IMR-90 (cell line): ENCODE data around the gene SIGLEC14. TPM values are rescaled to one million over a fixed set of nuclear protein-coding genes. Genes with fewer than 3 reads are reported as not detected.

ENCODE experiments used
- ATAC-seq: fragments of 200-7000 bp; cut with Tn5 transposase; 2 replicates; pipeline ENCODE4 v1.9.1; 2020; ENCODE audit warnings: low read depth, mild to moderate bottlenecking, moderate library complexity
- BruUV-seq: library from RNA; stranded (reverse); fragments of 400-500 nt; replicated peaks from 2 replicates; lab custom pipeline; 2021; lab: Mats Ljungman, UMichigan
- CTCF ChIA-PET: fragments of 300-600 bp; formaldehyde crosslinking; extraction: SDS; loops from one replicate; lab custom pipeline; 2021; ENCODE audit warnings: antibody characterized with exemption; lab: Yijun Ruan, JAX
- POLR2A ChIA-PET: fragments of 300-600 bp; sonication (Branson Sonifier 250); formaldehyde crosslinking; loops from one replicate; lab custom pipeline; 2022; ENCODE audit warnings: antibody characterized with exemption; ENCODE audit not compliant: unreplicated experiment; lab: Charles Lee
- DNase-seq: peaks from one replicate; pipeline ENCODE4 v3.0.0; 2013
- H2AFZ ChIP-seq: replicated peaks from 2 replicates; pipeline ENCODE3; 2013; ENCODE audit warnings: low read length, mild to moderate bottlenecking; ENCODE audit not compliant: poor library complexity
- H2AK5ac ChIP-seq: 2 replicates; pipeline ENCODE4 v1.6.1; 2013; ENCODE audit warnings: low read depth, low read length, inconsistent platforms
- H2AK9ac ChIP-seq: replicated peaks from 2 replicates; pipeline ENCODE3; 2013; ENCODE audit warnings: mild to moderate bottlenecking, low read depth, low read length, moderate library complexity; ENCODE audit not compliant: poor library complexity
- H2BK120ac ChIP-seq: 2 replicates; pipeline ENCODE4 v1.6.1; 2013; ENCODE audit warnings: low read depth, low read length, inconsistent platforms
- H2BK15ac ChIP-seq: 3 replicates; pipeline ENCODE4 v1.6.1; 2013; ENCODE audit warnings: low read depth, low read length, inconsistent platforms
- H2BK20ac ChIP-seq: 2 replicates; pipeline ENCODE4 v1.6.1; 2013; ENCODE audit warnings: low read depth, mild to moderate bottlenecking, inconsistent platforms, low read length, moderate library complexity
- H2BK5ac ChIP-seq: 2 replicates; pipeline ENCODE4 v1.6.1; 2013; ENCODE audit warnings: mild to moderate bottlenecking, low read depth, low read length, inconsistent platforms; ENCODE audit not compliant: poor library complexity, severe bottlenecking
- H3K14ac ChIP-seq: replicated peaks from 2 replicates; pipeline ENCODE4 v1.6.1; 2013; ENCODE audit warnings: low read depth, low read length, inconsistent platforms
- H3K18ac ChIP-seq: 2 replicates; pipeline ENCODE4 v1.6.1; 2013; ENCODE audit warnings: low read depth, low read length, control low read depth
- H3K23ac ChIP-seq: 2 replicates; pipeline ENCODE4 v1.6.1; 2013; ENCODE audit warnings: low read depth, low read length, inconsistent platforms
- H3K27ac ChIP-seq: 2 replicates; pipeline ENCODE4 v1.5.1; 2013; ENCODE audit warnings: mild to moderate bottlenecking, control low read depth, low read length; ENCODE audit not compliant: insufficient read depth
- H3K27me3 ChIP-seq: 2 replicates; pipeline ENCODE4 v1.6.1; 2013; ENCODE audit warnings: low read length; ENCODE audit not compliant: control insufficient read depth, insufficient read depth
- H3K36me3 ChIP-seq: 2 replicates; pipeline ENCODE4 v1.6.1; 2013; ENCODE audit warnings: low read length, mixed read lengths; ENCODE audit not compliant: control insufficient read depth, insufficient read depth
- H3K4ac ChIP-seq: 2 replicates; pipeline ENCODE4 v1.6.1; 2013; ENCODE audit warnings: low read depth, low read length, inconsistent platforms
- H3K4me1 ChIP-seq: 2 replicates; pipeline ENCODE4 v1.6.1; 2013; ENCODE audit warnings: low read length, mixed read lengths; ENCODE audit not compliant: control insufficient read depth, insufficient read depth
- H3K4me2 ChIP-seq: 2 replicates; pipeline ENCODE4 v1.6.1; 2013; ENCODE audit warnings: low read depth, mild to moderate bottlenecking, control low read depth, low read length, moderate library complexity
- H3K4me3 ChIP-seq: 2 replicates; pipeline ENCODE4 v1.5.1; 2013; ENCODE audit warnings: low read depth, mild to moderate bottlenecking, control low read depth, low read length, moderate library complexity; ENCODE audit not compliant: insufficient read depth
- H3K56ac ChIP-seq: 2 replicates; pipeline ENCODE4 v1.6.1; 2013; ENCODE audit warnings: low read length, inconsistent platforms; ENCODE audit not compliant: insufficient read depth; ENCODE audit errors: extremely low read depth
- H3K79me1 ChIP-seq, 2 experiments: 2 replicates each; pipeline ENCODE4 v1.6.1; 2013; ENCODE audit warnings: low read length in 2 of 2, inconsistent platforms in 1 of 2, low read depth in 1 of 2
- H3K9ac ChIP-seq: 2 replicates; pipeline ENCODE4 v1.6.1; 2013; ENCODE audit warnings: low read depth, low read length, control low read depth
- H3K9me1 ChIP-seq: 2 replicates; pipeline ENCODE4 v1.6.1; 2013; ENCODE audit warnings: low read length, inconsistent platforms; ENCODE audit not compliant: insufficient read depth
- H3K9me3 ChIP-seq: 2 replicates; pipeline ENCODE4 v1.6.1; 2013; ENCODE audit warnings: low read length; ENCODE audit not compliant: control insufficient read depth, insufficient read depth
- H4K20me1 ChIP-seq: 2 replicates; pipeline ENCODE4 v1.6.1; 2013; ENCODE audit warnings: low read length, inconsistent platforms; ENCODE audit not compliant: insufficient read depth
- H4K5ac ChIP-seq: 2 replicates; pipeline ENCODE4 v1.6.1; 2013; ENCODE audit warnings: mild to moderate bottlenecking, low read depth, low read length, control low read depth
- H4K8ac ChIP-seq, 2 experiments: 2 replicates each; pipeline ENCODE4 v1.6.1; 2013; ENCODE audit warnings: low read depth in 2 of 2, low read length in 2 of 2, control low read depth in 1 of 2, inconsistent platforms in 1 of 2
- H4K91ac ChIP-seq: 2 replicates; pipeline ENCODE4 v1.6.1; 2013; ENCODE audit warnings: low read depth, low read length, inconsistent platforms; ENCODE audit not compliant: insufficient read depth
- BHLHE40 ChIP-seq: fragments of 150-350 bp; IDR thresholded peaks from 2 replicates; pipeline ENCODE4 v1.6.1; 2016; ENCODE audit warnings: mild to moderate bottlenecking, low read depth, low read length
- CEBPB ChIP-seq: IDR thresholded peaks from 2 replicates; pipeline ENCODE4 v1.6.1; 2012; ENCODE audit warnings: low read depth, low read length, improper control_type of control experiment
- CHD1 ChIP-seq: IDR thresholded peaks from 2 replicates; pipeline ENCODE4 v1.6.1; 2012; ENCODE audit warnings: low read depth, low read length, improper control_type of control experiment
- CTCF ChIP-seq: conservative IDR thresholded peaks from 2 replicates; pipeline ENCODE4 v1.5.1; 2012; ENCODE audit warnings: mild to moderate bottlenecking, low read depth, low read length, improper control_type of control experiment
- ELK1 ChIP-seq: fragments of 150-350 bp; IDR thresholded peaks from 2 replicates; pipeline ENCODE4 v1.6.1; 2016; ENCODE audit warnings: low read depth, mild to moderate bottlenecking, low read length, moderate library complexity, borderline replicate concordance
- FOS ChIP-seq: fragments of 150-350 bp; IDR thresholded peaks from 2 replicates; pipeline ENCODE4 v1.6.1; 2016; ENCODE audit warnings: low read depth, low read length
- MAFK ChIP-seq: IDR thresholded peaks from 2 replicates; pipeline ENCODE4 v1.6.1; 2012; ENCODE audit warnings: low read depth, low read length, improper control_type of control experiment
- MAZ ChIP-seq: IDR thresholded peaks from 2 replicates; pipeline ENCODE4 v1.6.1; 2012; ENCODE audit warnings: low read depth, mild to moderate bottlenecking, low read length, improper control_type of control experiment, moderate library complexity, borderline replicate concordance
- MXI1 ChIP-seq: IDR thresholded peaks from 2 replicates; pipeline ENCODE4 v1.6.1; 2012; ENCODE audit warnings: low read depth, mild to moderate bottlenecking, low read length, moderate library complexity, borderline replicate concordance
- NFE2L2 ChIP-seq: fragments of 150-350 bp; IDR thresholded peaks from 2 replicates; pipeline ENCODE4 v1.6.1; 2016; ENCODE audit warnings: low read depth, mild to moderate bottlenecking, low read length
- POLR2A ChIP-seq: IDR thresholded peaks from 2 replicates; pipeline ENCODE4 v1.6.1; 2012; ENCODE audit warnings: mild to moderate bottlenecking, low read depth, low read length
- RAD21 ChIP-seq: IDR thresholded peaks from 2 replicates; pipeline ENCODE4 v1.6.1; 2012; ENCODE audit warnings: low read length, improper control_type of control experiment
- RCOR1 ChIP-seq: IDR thresholded peaks from 2 replicates; pipeline ENCODE4 v1.6.1; 2012; ENCODE audit warnings: mild to moderate bottlenecking, low read length, improper control_type of control experiment; ENCODE audit not compliant: insufficient replicate concordance
- RFX5 ChIP-seq: IDR thresholded peaks from 2 replicates; pipeline ENCODE4 v1.8.0; 2012; ENCODE audit warnings: low read depth, mild to moderate bottlenecking, low read length, moderate library complexity
- SMC3 ChIP-seq: fragments of 150-350 bp; IDR thresholded peaks from 2 replicates; pipeline ENCODE4 v1.6.1; 2016; ENCODE audit warnings: low read depth, mild to moderate bottlenecking, antibody characterized with exemption, low read length, moderate library complexity
- USF2 ChIP-seq: fragments of 150-350 bp; IDR thresholded peaks from 2 replicates; pipeline ENCODE4 v1.6.1; 2017; ENCODE audit warnings: mild to moderate bottlenecking, antibody characterized with exemption, low read length, low read depth
- WGBS, 2 experiments: methylation state at CpG; one replicate each; pipeline versions ENCODE4 v1.1.5 to v1.1.7; 2013; ENCODE audit warnings: missing lambda C conversion rate in 2 of 2; ENCODE audit not compliant: insufficient read length in 1 of 2; ENCODE audit errors: extremely low coverage in 2 of 2; 5-methylcytosine and 5-hydroxymethylcytosine counted together
- dilution Hi-C: fragments of 300-500 bp; cut with HindIII; formaldehyde crosslinking; loops from one replicate; pipeline ENCODE4 v1.14.3; 2018; ENCODE audit warnings: low sequenced_read_pairs; ENCODE audit not compliant: unreplicated experiment
- in situ Hi-C: fragments of 300-500 bp; cut with MboI; formaldehyde crosslinking; loops from 3 replicates; pipeline ENCODE4 v1.14.3; 2019; ENCODE audit warnings: low sequenced_read_pairs, inconsistent platforms, mixed read lengths
- intact Hi-C: fragments of 100-400 bp; cut with micrococcal nuclease; formaldehyde crosslinking; loops from 2 replicates; pipeline ENCODE4 v1.10.0; 2022
- polyA plus RNA-seq, 3 experiments: library from polyadenylated mRNA; depleted of rRNA; stranded (reverse); fragments of >200 nt; gene quantifications; 2 replicates each; pipeline ENCODE4 v1.2.3, GENCODE V29; 2012; ENCODE audit warnings: low replicate concordance in 1 of 3
- total RNA-seq: library from RNA; depleted of rRNA; stranded (reverse); fragments of >200 nt; gene quantifications from 2 replicates; pipeline ENCODE4 v1.2.3, GENCODE V29; 2012

SIGLEC14 gene
- total and polyA plus RNA-seq, 2 of the 4 experiments (the other 2 are of a cell fraction): not detected

- in situ Hi-C loops (loop anchor here (10.0 kb wide), 1 partner anchor 114 kb away; no protein-coding TSS in a partner anchor), intact Hi-C loops (loop anchor here (1.0 kb wide), 1 partner anchor 188 kb away; no protein-coding TSS in a partner anchor), dilution Hi-C loops (no loop called here)
- H3K23ac ChIP-seq: no peak overlapping the region
- H2BK120ac ChIP-seq: no peak overlapping the region
- H2AFZ ChIP-seq: no peak overlapping the region
- H3K4me3 ChIP-seq: no peak overlapping the region
- H4K20me1 ChIP-seq: no peaks in the 10 kb centered on the region
- no peak for TF ChIP-seq MXI1
- TF ChIP-seq CHD1: no peak
- TF ChIP-seq RFX5: no peak
- no peak for TF ChIP-seq USF2
- TF ChIP-seq MAZ: no peak
- no peak for TF ChIP-seq POLR2A
- no peak for TF ChIP-seq BHLHE40
- TF ChIP-seq CTCF: peak; percentile 61
- TF ChIP-seq ELK1: no peak
- no peak for TF ChIP-seq NFE2L2
- no peak for TF ChIP-seq FOS
- peak; percentile 45; the same call in 1 of the 2 replicates for TF ChIP-seq SMC3
- TF ChIP-seq CEBPB: no peak
- no peak for TF ChIP-seq RCOR1
- TF ChIP-seq RAD21: peak; percentile 67
- TF ChIP-seq MAFK: no peak
- no peak overlapping the region for H4K91ac ChIP-seq
- H3K9me3 ChIP-seq: no peaks in the 10 kb centered on the region
- no peak overlapping the region for H2AK5ac ChIP-seq
- no peak overlapping the region for H3K9ac ChIP-seq
- ChIA-PET POLR2A (no interaction called here), CTCF (interaction anchor here (0.5 to 1.5 kb wide), 5 partner anchors 17 to 263 kb away, joined by 3 to 8 read pairs (median 4); no protein-coding TSS in a partner anchor)
- H2BK20ac ChIP-seq: no peak overlapping the region
- H3K4ac ChIP-seq: no peak overlapping the region
- no peak overlapping the region for H3K14ac ChIP-seq
- H3K56ac ChIP-seq: no peak overlapping the region
- no peaks in the 10 kb centered on the region for H3K27me3 ChIP-seq
- no peaks in the 10 kb centered on the region for H3K36me3 ChIP-seq
- no peaks in the 10 kb centered on the region for H3K79me1 ChIP-seq
- no peak overlapping the region for H2AK9ac ChIP-seq
- no peak overlapping the region for H3K18ac ChIP-seq
- no peak overlapping the region for H2BK5ac ChIP-seq
- WGBS, 2 experiments: no CpG with 5 or more reads among the region's 10 CpGs
- no peak overlapping the region for H3K4me2 ChIP-seq
- no peak overlapping the region for H4K5ac ChIP-seq
- no TSS peak for BruUV-seq
- H3K27ac ChIP-seq: no peak overlapping the region
- H2BK15ac ChIP-seq: no peak overlapping the region
- no peaks in the 10 kb centered on the region for H3K9me1 ChIP-seq
- no peak overlapping the region for H4K8ac ChIP-seq
- no peaks in the 10 kb centered on the region for H3K4me1 ChIP-seq
- ATAC-seq (peak; percentile 89), DNase-seq (peak; percentile 72)
Observed at GRCh38 chr19:51660975-51661600, 14.5 kb upstream of the SIGLEC14 start.
